NCI-H1105 treated with DMSO at 0.1 percent for 48 hours (cell line): ENCODE results near the gene MAEA.

Experiments used
- DNase-seq: peaks from one replicate; lab custom pipeline; 2025; lab: John Stamatoyannopoulos, UW

The MAEA gene

DNA sequence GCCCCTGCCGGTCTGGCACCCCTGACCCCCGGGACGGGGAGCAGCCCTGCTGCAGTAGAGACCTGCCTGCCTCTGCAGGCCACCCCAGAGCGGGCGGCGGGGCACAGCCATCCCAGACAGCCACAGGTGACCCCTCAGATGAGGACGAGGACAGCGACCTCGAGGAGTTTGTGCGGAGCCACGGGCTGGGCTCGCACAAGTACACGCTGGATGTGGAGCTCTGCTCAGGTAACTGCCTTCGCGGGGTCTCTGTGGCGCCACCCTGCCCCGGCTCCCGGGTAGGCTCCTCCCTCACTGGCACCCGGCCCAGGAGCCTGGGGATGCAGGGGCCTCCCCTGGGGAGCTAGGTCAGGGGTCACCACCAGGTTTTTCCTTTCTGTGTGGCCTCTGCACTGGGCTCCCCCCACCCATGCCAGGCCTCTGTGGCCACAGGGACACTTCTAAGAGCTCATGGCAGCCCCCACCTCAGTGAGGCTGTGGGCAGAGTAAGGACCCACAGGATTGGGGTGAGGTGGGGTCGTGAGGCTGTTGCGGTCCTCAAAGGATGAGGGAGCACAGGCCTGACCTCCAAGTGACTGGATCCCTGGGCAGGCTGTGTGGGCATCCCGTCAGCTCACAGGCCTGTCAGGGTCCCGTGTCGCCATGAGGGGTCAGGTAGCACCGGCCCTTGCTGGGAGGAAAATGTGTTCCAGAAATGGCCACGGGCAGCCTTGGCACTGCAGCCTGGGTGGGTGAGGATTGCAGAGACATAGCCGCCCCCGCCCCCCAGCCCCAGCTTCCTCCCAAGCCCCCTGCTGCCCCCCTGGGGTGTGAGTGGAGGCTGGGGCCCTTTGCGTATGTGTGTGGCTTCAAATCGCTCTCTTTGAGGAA is 63.7 kb downstream of the MAEA start:
- DNase-seq, result no peak

DNA sequence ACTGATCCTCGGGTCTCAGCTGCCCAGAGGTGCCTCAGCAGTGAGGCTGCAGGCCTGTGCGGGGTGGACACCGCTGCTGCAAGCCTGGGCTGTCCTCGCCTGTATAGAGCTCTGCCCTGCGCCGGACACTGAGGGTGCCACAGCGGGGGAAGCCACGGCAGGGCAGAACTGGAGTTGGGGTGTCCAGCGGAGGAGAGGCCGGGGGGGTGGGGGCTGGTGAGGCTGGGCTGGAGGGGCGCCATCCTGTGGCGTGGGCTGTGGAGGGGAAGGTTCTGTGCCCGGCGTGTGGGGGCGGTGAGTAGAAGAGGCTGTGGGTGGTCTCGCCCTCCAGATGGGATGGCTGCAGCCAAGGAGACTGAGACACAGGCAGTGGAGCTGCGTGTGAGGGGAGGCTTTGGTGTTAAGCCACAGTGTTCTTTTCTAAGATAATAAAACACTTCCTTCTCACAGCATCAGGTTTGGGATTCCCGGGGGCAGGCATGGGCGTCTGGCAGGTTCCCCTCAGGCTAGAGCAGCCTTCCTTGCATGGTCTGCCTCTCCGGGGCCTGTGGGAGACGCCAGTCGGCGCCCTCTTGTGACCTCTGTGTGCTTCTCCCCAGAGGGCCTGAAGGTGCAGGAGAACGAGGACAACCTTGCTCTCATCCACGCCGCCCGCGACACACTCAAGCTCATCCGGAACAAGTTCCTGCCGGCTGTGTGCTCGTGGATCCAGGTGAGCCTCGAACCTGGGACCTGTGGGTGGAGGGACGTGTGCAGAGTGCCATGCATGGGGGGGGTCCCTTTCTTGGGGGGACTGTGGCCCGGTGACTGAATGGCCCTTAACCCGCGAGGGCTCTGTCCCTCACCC is 64.7 kb downstream of the MAEA start:
- no peak for DNase-seq

DNA sequence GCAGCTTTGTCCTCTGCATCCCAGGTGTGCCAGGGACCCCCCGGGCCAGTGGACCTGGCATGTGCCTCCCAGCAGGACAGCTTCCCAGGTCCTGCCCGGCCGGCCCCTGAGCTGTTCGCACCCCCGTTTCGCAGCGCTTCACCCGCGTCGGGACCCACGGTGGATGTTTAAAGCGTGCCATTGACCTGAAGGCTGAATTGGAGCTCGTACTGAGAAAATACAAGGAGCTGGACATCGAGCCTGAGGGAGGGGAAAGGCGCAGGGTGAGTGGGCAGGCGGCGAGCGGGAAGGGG is 65.2 kb downstream of the MAEA start:
- no peak for DNase-seq

DNA sequence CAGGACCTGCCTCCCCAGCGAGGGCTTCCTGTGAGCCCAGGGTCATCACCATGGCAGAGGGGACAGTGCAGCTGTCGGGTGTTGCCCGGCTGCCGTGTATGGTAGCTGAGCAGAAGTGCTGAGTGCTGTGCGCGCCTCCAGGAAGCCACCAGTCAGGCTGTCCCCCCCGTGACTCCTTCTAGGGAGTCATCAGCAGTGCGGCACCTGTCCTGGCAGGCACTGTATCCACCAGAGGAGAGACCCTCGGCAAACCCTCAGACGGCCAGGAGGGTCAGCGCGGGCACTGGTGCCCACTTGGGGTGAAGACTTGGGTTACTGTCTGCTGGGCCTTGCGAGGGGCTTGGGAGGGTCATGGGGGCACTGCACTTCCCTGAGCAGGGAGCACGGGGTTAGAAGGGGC is 65.7 kb downstream of the MAEA start:
- no peak for DNase-seq

DNA sequence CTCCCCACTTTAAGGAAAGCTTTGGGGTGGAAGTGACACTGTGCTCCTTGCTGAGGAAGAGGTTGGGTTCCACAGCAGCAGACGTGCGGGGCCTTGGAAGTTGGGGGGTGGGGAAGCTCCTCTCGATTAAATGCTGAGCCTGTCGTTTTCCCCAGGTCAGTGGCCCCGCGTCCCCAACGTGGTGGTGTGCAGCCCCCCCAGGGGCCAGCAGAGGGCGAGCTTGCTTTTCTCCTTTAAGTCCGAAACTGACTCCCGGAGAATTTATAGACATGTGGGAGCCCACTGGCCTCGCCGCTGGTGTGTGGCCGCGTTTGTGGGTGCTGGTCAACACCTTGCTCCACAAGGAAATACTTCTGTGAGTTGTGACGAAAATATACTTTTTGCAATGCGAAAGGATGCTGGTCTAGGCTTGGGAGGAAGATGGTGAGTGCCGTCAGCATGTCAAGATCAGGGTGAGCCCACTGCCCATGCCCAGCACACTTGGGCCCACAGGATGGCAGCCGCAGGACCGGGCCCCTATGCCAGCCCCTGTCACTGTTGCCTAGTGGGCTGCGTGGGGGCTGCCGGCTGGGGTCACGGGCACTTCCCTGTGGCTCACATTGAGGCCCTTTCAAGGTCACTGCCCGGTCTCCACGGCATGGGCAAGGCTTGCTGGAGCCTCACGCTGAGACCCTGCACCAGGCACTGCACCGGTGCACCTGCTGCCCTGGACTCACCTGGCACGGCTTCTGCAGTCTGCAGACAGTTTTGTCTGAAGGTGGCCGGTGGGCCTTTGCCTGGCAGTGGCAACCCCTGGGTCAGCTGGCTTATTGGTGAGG is 66.7 kb downstream of the MAEA start:
- peak; percentile 2 for DNase-seq

DNA sequence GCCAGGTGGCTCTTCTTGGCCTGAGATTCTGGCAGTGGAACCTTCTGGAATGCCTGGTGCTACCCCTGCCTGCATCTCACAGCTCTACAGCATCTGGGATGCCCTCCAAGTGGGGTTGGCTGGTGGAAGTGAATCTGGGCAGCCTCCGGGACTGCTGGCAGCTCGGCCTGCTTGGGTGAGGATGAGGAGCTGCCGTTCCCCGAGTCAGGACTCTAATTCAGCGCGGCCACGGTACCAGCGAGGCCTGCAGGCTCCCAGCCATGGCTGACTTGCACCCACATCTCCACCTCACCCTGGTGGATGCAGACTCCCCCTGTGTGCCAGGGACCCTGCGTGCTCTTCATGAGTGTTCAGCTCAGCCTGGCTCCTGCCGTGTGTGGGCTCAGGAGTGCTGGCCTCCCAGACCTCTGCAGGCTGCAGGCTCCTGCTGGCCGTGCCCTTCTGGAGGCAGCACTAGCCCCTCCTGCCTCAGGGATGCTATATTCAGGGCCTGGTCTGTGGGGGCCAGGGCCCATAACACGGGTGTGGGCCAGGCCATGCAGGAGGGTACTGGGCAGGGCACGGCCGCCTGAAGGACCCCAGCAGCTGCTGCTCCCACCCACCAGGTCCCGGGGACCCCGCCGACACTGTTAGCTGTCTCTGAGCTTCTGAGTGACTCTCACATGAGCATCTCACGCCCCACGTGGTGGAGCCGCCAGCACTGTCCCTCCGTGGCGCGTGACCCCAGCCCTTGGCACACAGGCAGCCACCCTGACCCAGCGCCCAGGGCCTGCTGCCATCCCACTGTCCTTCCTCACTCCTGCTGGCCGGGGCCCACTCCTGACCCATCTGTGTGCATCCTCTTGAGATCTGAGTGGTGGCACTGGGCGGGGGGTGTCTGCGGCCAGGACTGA is 67.9 kb downstream of the MAEA start:
- DNase-seq, result no peak

DNA sequence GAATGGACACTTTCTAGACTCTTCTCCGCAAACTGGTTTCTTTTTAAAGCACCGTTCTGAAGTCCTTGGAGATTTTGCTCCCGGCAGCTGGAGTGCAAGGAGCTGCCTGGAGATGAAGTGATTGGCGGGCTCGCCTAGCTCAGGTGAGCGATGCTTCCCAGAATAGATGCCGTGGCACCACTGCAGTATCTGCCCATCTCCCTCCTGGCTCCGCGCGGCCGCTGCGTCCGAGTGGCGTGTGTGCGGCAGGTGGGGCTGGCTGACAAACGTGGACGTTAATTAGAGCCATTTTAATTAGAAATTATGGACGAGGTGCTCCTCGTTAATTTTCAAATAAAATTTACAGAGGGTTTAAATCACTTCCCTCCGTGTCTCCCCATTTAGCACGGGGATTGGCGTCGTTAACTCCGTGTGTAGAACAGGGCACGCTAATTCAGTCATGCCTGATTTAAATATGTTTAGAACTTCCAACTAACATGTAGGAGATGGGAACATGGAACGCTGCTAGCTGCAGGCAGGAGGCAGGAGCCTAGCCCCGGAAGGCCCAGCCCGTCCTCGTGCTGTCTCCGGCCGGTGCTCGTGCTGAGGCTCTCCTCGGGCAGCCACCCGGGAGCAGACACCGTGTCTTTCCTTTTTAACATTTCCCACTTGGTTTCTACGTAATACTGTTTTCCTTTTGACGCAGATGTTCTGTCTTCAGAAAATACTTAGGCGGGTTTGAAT is 68.9 kb downstream of the MAEA start:
- DNase-seq, result no peak

DNA sequence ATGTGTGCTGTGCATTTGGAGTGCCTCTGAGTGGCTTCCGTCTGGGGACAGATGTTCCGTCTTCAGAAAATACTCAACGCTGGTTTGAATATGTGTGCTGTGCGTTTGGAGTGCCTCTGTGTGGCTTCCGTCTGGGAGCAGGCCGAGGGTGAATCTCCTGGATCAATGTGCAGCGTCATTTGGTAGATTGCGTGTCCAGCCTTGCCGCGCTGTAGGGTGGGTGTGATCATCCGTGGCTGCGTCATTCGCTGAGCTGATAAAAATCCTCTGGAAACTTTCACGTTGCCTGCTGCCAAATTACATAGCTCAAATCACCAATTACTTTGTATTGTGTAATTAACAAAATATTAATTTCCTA is 69.4 kb downstream of the MAEA start:
- no peak for DNase-seq

DNA sequence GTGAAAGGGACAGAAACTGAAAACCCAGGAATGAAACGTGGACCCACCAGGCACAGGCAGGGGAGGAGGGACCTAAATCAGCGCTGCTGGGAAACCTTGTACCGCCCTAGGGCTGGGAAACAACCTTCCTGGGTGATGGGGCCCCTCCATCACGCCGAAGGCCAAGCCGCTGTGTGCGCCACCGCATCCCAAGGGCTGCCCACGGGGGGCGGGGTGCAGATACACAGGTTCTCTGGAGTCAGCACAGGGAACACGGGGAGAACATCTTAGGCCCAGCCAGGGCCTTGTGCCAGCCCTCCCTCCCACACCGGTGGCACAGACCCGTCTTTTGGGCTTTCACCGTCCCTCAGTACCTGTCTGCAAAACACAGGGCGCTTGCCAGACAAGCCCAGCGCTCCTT is 70.3 kb downstream of the MAEA start:
- DNase-seq, result no peak

DNA sequence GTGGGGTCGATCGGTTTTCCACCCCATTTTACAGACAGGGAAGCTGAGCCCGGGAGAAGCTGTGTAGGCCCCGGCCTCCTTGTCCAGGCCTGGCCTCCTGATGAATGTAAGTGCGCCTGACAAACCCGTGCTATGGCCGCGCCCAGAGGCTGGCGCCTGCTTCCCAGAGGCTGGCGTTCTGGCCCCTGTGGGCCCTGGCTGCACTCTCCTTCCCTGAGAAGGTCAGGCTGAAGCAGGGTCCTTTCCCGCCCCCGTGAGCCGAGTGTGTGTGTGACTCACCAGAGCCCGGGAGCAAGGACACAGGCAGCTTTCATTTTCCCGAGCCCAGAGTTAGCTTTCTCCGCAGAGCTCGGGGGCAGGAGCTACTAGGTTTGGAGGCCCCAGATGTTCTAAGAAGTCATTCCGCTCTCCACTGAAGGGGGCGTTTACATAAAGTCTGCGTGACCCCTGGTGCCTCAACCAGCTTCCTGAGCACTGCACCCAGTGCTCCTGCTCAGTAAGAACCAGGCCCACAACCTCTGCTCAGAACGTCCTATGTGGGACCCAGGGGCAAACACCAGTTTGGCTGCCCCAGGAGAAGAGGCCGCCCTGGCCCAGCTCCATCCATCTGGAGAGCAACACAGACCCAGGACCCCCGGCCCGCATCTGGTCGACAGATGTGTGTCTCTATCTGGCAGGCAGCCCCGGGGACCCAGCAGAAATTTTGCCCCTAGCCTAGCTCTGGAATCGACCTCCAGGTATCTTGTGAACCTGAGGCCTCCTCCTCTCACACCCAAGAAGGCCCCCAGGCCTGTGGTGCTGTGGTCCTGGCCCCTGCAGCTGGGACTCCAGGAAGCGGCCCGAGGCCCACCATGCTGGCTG is 71.0 kb downstream of the MAEA start:
- no peak for DNase-seq

DNA sequence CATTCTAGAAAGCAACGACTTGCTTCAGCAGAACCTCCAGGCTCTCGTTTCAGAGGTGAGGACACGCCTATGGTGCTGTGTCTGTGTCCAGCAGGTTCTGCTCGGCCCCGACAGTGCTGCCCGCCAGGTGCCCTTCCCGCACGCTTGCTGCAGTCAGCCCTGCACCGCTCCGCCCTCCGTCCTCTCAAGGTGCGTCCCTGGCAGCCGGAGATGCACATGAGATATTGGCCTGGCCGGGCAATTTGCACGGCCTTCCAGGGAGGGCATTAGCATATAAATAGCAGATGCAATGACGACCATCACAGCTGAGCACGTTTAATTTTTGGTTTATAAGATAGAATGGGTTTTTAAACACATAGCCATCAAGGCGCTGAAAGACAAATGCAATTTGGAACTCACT is 71.7 kb downstream of the MAEA start:
- peak; percentile 12 for DNase-seq

DNA sequence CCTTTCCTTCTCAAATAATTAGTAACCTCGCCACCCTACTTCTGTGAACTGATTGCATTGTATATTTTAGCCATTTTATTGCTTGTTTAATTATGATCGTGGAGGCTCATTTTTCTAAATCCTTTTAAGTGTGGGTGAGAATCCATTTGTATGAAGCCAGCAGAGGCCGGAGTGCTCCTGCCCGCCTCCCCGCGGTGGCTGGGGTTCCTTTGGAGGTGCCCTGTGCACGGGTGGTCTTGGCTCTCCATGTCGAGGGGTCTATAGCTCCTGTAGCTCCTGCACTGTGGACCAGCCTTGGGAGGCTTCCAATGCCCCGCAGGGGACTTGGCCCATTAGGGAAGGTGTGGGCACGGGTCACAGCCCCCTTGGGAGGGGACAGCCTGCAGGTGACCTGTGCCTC is 72.4 kb downstream of the MAEA start:
- DNase-seq, result no peak

DNA sequence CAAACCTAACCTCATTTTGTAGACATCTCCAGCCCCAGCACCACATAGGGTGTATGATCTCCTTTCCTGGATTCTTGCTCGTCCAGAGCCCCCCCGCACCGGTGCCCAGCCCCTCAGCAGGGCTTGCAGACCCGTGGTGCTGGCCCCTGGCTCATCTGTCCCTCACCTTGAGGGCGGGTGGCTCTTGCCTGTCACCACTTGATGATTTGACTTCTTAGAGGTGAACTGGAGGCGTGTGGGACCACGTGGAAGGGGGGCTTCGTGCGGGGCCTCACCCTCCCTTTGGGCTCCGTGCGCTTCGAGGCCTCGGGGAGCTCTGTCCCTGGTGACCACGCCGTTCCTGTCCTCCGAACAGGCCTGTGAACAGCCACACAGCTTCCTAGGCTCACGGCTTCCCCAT is 72.8 kb downstream of the MAEA start:
- DNase-seq, result no peak

DNA sequence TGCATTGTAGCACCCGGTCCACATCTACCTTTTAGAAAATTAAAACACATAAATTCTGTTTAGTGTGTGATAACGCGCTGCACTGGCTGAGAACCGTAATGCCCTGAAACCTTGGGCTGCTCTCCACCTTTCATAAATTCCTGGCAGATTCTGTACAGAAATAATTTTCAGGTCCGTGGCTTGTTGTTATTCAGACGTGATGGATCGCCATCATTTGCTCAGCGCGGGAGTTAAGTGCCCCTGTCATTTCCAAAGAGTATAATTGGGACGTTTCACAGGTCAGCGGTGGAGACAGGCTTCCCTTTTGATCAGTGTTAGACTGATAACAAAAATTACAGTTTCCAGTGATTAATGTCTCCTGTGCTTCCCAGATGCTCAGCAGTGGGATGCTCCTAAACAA is 73.8 kb downstream of the MAEA start:
- no peak for DNase-seq

DNA sequence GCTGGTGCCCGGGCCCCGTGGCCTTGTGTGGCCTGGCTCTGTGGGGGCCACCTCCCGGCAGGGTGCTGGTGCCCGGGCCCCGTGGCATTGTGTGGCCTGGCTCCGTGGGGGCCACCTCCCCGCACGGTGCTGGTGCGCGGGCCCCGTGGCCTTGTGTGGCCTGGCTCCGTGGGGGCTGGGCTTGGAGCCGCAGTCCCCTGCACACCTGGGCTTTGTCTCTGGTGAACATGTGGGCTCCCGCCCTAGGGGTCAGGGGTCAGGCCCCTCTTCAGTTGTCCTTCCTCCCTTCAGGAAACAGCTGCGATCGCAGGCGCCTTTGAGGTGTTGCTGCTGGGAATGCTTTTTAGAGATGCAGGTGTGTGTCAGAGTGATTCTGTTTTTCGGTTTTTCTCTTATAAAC is 74.5 kb downstream of the MAEA start:
- DNase-seq, result no peak

DNA sequence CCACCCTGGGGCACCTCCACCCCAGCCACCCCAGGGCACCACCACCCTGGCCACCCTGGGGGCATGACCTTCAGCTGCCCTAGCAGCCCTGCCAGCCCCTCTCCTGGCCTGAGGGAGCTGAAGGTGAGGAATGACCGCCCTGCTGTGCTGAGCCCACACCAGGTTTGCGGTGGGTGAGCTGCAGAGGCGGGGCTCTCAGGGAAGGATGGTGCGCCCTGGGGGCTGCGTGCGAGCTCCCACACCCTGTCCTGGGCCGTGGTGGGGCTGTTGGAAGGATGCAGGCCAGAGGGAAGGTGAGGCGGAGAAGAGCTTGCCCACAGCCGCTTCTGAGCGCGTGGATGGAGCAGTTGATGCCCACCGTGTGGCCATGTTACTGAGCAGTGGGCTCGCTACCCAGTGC is 75.1 kb downstream of the MAEA start:
- no peak for DNase-seq

DNA sequence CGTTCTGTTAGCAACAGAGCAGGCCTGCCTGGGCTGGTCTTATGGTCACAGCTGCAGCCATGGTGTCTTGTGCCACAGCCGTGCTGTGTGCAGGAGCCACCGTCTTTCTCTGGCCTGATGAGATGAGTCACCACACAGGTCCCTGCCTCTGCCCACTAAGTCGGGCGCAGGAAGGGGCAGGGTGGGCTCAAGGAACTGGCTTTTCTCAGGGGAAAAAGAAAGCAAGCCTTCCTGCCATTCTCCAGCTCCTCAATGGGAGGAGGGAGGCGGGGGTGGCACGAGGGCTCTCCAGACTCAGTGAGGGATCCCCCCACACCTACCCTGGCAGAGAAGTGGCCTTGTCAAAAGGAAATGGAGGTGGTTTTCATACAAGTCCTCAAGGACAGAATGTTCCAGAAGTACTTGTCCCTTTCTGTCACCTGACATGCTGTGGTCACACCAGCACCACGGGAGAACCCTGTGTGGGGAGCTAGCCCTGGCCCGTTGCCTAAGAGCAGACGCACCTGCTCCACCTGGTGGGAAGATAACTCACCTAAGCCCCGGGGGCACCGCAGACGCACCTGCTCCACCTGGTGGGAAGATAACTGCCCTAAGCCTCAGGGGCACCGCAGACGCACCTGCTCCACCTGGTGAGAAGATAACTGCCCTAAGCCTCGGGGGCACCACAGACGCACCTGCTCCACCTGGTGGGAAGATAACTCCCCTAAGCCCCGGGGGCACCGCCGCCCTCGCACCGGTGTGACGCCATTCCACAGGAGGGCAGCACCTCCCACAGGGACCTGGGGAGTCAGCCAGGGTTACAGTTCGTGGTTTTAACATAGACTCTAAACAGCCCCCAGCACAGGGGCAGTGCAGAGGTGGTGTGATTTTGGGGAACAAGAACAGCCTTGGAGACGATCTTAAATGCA is 75.8 kb downstream of the MAEA start:
- peak; percentile 7 for DNase-seq

DNA sequence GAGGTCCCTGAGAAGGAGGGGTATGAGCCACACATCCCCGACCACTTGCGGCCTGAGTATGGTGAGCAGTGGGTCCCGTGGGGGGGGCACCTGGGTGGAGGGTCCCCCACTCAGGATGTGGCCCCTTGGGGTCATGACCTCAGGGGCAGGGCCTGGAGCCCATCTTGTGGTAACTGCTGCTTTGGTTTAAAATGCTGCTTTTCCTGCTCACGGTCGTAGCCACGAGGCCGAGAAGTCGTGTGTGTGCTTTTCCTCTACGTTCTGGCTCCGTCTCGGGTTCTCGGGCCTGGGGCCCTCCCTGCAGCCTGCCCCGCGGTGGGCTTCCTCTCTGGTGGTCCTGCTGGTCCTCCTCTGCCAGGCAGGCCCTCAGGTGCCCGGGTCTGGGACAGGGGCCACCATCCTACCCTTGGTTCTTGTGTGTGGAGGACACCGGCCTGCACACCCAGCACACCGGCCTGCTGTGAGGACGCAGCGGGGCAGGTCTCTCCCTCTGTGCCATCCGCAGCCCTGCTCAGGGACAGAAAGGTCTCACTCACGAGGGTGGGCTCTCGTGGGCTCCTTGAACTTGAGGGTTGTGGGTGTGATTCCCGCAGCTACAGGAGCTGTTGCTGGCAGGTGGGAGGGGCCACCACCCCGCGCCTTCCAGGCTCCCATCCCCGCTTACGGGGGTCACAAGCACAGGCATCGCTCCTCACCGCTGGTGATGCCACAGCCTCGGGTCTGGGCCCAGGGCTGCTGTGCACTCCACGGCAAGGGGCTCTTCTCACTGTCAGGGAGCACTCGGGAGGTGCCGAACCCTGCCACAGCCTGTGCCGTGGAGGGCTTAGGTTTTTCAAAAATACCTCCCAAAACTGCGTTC is 76.9 kb downstream of the MAEA start:
- DNase-seq, result no peak
